ENCODE data around the gene TMCC3.
"Not testable (repeated sequence)": the region's sequence is repeated elsewhere in the genome, so short reads cannot be mapped to it uniquely, and the experiment has no call there.

TMCC3 gene

DNA sequence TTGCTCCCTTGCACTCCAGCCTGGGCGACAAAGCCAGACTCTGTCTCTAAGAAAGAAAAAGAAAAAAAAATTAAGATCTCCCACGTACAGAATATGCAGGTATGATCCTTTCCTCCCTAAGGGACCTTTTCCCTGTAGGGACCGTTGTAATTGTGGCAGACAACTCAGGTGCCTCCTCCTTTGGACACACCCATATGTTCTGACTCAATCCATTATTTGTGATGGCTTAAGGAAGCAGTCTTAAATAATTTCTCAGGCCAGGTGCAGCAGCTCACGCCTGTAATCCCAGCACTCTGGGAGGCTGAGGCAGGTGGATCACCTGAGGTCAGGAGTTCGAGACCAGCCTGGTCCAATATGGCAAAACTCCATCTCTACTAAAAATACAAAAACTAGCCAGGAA, 53.1 kb downstream of the TMCC3 start:
- no peak for FAIRE-seq

DNA sequence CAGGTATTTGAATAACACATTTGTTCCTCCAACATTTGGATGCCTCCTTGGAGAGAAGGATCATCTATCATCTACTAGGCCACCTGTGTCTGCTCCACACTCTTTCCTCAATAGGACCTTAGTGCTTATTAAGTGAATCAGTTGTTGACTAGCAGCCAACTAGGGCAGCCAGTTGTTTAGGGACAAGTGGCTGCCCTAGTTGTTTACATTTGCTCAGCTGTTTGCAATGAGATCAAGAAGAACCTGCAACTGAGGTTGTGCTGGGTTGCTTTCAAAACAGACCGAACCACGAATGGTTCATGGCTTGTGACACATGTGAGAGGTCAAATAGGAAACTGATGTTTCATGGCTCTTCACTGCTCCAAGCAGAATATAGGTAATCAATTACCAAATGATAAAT, 53.8 kb downstream of the TMCC3 start:
- no peak for FAIRE-seq

DNA sequence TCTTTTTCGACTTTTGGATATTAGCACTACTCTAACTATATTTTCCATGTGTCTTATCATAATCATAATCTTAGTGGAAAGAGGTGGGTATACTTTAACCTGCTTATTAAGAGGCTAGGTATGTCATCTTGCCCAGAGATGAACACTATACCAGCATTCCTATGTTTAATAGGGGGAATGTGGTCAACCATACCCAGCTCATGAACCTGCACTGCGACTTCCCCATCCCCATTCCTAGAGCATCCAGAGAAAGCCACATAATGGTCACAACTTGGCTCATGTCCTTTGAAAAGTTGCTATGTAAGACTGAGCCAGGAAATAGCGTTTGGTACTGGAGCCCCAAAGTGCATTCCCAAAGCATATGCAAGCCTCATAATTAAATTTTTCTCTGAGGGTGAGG, 55.2 kb downstream of the TMCC3 start:
- no peak for FAIRE-seq

DNA sequence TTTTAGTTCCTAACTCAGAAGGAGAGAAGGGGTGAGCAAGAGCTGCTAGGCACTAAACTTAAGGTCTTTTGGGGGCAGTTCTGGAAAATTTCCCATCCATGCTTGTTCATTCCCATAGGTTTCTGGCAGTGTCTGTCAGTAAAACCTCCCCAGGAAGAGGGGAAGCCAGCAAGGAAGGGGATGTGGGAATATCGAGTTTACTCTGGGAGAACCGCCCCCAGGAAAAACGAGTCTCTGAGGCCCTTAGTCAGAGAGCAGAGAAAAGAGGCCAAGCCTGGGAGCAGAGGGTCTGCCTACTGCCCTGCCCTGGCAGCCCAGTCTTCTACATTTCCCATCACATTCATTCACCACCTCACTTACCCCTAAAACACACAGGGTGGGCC, 55.9 kb downstream of the TMCC3 start:
- no peak for FAIRE-seq

DNA sequence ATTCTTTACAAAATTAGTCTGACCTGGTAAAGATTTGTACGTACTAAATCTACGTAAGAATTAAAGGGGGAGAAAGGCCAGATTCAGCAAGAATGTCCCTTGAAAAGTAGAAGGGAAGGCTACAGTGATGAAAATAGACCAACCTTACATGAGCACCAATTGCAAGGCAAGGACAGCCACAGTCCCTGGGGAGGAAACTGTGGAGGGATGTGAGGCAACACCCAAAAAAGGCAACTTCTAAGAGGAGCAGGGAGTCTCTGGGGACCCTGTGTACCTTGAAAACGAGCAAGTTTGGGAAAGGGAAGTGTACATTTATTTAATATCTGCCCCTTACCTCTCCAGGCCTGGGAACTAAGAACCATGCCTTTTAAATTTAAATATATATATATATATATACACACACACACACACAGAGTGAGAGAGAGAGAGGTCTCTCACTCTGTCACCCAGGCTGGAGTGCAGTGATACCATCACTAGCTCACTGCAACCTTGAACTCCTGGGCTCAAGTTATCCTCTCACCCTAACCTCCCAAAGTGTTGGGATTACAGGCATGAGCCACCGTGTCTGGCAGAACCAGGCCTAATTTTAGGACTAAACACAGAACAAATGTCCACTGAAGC, 56.4 kb downstream of the TMCC3 start:
- FAIRE-seq, result no peak

DNA sequence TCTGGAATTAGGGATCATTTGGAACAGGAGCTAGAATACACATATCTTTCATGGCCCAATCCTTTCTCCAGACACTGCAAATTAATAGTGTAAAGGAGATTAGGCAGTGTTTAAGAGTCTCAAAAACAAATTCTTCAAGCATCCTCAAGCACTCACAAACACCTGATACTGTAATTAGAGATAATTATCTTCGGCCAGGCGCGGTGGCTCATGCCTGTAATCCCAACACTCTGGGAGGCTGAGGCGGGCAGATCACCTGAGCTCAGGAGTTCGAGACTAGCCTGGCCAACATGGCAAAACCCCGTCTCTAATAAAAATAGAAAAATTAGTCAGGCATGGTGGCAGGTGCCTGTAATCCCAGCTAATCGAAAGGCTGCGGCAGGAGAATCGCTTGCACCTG, 57.6 kb downstream of the TMCC3 start:
- FAIRE-seq, result not testable (repeated sequence)

DNA sequence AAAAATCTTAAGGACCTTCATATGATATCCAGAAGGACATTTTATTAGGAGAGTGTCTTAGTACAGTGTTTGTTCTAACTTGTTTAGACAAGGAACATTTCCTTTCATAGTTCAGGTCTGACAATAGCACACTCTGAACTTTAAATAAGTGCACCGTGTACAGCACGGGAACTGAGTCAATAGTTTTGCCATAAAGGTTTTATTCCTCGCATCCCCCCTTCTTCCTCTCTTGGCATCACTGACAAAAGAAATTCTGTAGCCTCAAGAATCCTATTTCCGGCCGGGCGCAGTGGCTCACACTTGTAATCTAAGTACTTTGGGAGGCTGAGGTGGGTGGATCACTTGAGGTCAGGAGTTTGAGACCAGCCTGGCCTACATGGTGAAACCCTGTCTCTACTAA, 58.3 kb downstream of the TMCC3 start:
- FAIRE-seq, result no peak

DNA sequence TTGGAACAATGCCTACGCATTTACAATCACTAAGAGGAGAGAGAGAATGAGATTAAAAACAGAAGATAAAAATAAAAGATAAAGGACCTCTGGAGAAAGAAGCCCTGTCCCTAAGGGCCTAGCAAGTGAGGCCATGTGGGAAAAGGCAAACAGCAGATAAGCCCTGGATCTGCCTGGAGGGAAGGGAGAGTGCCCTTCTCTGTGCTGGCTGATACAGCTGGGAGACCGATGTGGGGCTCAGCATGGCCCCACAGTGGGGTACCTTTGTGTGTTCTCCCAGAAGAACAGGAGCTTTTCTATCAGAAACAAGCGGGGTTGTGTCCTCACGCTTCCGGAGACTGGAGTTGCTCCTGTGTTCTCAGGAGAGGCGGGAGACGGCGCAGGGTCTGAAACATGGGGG, 59.9 kb downstream of the TMCC3 start:
- no peak for FAIRE-seq

DNA sequence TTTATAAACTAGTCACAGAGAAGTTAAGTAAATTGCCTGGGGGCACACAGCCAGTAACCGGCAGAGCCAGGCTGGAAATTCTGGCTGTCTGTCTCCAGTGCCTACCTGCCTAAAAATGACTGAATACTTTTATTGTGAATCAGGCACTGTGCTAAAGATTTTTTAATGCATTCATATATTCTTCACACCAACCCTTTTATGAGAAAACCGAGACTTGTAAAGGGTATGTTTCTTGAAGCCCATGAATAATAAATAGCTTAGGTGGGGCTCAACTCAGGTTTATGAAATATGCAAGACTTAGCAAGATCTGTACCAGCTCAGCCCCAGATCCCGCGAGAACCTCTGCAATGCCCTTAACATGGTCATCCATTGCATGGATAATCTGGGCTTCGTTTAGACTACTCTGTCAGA, 60.8 kb downstream of the TMCC3 start:
- no peak for FAIRE-seq

DNA sequence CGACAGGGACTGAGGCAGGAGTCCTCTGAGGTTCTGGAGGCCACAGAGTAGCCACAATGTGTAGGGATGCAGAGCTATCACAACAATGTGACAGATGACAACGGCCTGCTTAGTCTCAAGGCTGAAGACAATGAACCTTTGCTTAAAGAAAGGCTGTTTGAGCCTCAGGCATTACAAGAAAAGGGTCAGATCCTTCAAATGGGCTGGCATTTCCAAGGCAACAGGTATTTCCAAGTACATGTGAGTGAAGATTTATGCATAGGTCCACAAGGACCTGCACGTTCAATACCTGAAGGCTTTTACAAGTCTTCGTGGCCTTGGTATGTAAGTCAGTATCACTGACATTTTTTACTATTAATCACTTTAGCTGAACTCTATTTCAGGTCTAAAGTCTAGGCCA, 62.0 kb downstream of the TMCC3 start:
- no peak for FAIRE-seq

DNA sequence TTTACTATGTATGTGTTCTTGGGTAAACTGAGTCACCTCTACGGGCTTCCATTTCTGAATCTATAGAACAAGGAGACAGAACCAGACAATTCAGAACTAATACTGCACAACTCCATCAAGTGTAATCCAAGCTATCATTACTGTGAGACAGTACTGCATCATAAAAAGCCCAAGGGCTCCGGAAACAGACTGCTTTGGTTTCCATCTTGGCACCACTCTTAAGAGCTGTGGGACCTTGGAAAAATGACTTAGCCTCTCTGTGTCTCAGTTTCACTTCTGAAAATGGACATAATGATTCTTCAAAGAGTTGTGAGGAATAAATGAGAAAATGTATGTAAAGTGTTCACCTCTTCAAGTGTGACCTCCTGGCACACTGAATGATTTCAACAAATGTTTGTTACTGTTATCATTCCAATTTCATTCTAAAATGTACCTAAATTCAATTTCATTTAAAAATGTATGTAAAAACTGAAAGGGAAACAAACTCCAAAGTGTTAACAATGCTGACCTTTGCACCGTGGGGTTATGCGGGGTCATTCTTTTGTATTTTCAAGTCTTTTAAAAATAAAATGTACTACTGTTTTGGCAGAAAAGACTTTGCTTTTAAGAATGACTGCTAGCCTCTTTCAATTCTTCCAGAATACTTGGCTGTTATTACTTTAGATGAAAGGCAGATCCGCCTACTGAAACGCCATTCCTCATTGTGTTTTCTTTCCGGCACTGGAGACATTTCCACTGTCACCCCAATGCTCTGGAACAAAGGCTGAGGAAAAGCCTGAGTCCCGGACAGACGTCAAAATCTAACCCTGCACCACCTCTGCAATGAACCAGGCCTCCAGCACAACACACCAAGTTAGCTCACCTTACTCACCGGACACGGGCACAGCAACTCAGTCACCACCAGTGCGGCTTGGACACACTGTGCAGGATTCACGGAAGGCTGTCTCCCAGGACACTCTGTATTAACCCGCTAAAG, 62.8 kb downstream of the TMCC3 start:
- FAIRE-seq, result no peak

DNA sequence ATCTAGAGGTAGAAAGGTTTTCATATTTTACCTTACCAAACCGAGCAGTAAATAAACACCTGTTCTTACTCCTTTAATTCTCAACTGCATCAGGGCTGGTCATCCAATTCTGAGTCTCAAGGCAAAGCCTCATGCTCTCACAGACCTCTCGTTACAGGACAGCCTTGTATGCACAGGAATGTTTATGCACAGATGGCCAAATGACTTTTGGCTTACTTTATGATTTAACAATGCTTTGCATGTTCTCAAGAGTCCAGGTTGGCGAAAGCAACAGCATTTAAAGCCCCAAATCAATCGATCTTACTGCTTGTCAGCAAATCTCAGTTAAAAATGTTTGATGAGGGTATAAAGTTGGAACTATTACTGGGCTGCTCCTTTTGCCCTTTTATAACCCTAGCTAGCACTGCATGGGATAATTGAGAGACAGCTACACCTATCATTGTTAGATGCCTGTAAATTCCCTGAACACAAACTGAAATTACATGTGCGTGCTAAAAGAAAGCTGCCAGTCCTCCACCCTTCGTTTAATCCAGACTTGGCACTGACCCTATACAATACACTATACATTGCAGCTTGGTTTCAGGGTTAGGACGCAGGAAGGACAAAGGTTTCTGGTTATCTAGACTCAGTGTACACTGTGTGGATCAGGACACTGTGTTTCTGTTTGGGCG, 63.6 kb downstream of the TMCC3 start:
- FAIRE-seq, result peak; percentile 62

DNA sequence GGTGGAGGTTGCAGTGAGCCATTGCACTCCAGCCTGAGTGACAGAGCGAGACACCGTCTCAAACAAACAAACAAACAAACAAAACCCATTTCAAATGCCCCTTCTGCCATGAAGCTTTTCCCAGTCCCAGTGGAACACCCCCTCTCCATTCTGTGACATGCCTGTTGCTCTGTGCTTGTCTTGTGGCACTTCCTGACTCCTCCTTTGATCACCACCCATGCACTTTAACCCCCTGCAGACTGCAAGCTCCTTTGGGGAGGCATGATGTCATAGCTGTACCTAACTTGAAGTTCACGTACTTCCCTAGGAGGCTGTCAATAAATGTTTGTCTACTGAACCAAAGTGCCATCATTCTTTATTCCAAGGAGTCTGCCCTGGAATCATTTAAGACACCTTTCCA, 64.7 kb downstream of the TMCC3 start:
- FAIRE-seq, result no peak

DNA sequence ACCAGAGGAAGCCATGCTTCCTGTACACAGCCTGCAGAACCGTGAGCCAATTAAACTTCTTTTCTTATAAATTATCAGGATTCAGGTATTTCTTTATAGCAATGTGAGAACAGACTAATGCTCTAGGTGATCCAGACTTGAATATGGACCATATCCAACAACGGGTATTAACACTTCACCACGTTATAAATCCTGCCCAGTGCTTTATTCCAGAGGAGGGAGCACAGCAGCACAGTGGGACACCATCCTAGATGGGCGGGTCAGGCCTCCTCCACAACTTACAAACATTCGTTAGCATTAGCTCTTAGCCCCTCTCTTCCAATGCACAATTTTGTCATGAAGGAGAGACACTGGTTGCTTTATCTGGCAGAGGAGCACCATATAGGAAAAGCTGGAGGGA, 66.0 kb downstream of the TMCC3 start:
- no peak for FAIRE-seq

DNA sequence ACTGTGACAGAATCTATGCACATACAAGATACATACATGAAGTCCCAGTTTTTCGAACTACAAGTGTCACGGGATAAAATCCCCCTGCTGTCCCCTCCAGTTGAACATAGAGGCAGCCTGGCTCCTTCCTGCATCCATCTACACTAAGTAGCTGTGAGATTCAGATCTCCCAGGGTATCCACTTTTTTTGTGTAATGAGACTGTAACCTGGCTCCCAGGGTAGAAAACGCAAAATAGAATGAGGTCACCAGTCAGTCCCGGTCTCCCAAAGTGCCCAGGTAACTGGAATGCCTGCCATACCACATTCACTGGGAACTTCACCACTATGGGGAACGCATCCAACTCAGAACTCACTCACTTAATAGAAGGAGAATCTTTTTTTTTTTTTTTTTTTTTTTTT, 67.8 kb downstream of the TMCC3 start:
- FAIRE-seq, result no peak

DNA sequence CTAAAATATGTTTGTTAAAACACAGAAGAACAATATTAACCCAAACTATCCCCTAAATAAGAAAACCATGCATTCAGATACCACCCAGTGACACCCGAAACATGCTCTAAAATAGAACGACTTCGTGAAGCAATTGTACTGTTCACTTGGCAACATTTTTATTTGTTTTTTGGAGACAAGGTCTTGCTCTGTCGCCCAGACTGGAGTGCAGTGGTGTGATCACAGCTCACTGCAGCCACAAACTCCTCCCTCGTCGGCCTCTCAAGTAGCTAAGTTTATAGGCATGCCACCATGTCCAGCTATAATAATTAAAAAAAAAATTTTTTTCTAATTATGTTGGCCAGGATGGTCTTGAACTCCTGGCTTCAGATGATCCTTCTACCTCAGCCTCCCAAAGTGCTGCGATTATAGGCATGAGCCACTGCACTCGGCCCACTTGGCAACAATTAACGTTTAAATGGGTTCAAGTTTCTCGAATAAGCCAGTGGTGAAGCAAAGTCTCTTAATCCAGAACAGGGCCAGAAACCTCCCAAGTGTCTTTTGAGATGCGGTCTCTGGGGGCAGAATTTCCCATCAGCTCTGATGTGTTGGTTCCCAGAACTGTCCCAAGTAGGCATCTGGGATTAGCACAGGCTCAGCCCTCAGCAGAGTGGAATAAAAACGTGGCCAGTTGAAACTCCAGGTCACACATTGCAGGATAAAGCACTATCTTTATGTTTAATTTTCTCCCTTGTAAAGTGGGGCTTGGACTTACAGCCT, 74.5 kb downstream of the TMCC3 start:
- no peak for FAIRE-seq

DNA sequence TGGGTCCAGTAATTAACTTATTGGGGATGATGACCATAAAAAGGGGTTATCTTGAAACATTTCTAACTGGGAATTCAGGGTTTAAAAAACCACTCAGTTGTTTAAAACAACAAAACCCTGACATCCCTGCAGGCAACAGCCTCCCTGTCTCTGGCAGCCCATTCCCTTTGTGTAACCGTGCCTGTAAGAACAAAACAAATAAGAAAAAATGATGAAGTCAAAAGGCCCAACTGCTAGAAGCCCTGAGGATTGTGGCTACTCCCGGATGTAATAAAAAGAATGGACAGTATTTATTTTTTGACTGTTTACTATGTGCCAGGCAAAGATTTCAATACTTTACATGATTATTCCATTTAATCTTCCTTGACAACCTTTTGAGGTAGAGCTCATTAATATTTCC, 75.3 kb downstream of the TMCC3 start:
- FAIRE-seq, result no peak

DNA sequence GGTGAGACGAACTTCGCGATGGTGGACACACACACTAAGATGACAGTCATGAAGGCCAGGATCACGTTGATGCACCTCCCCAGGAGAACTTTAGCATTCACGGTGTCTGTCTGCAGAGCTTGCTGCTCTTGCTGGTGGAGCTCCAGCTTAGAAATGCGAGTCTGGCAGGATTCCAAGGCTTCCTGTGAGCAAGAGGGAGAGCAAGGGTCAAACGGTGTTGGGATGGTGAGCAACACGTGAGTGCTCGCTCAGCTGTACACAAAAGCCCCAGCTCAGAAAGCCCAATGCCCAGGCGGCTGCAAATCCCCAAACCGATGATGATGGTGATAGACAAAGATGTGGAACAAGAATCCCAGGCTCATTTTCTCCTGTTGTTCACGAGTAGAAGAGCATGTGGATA, 78.8 kb downstream of the TMCC3 start:
- no peak for FAIRE-seq

DNA sequence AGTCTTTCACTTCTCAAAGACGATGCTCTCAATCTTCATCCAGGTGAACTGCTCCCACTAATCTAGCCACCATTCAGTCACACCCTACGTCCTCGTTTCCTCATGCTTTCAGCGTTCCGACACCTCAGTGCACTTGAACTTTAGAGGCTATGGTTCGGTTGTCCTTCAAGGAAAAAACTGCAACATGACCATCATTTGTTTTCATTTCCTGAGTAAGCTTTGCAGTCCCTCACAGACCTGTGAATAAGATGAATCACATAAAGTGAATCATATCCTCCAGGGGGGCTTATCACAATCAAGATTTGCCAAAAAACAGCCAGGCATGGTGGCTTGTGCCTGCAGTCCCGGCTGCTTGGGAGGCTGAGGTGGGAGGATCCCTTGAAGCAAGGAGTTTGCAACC, 80.2 kb downstream of the TMCC3 start:
- no peak for FAIRE-seq

DNA sequence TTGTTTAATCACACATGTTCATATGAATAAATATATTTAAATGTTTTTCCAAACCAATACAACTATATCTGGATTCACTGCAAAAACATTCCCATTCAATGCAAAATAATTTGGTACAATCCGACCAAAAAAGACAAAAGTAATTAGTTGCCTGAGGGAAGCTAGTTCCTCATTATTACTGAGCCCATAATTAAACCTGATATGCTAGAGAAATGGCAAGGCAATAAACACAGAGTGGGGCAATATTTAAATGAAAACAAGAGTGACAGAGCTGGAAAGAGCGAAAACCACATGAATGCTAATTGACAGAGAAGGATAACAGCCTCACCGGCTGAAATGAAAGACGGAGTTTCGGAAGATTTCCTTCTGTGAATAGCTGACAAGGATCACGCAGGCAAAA, 82.6 kb downstream of the TMCC3 start:
- no peak for FAIRE-seq

DNA sequence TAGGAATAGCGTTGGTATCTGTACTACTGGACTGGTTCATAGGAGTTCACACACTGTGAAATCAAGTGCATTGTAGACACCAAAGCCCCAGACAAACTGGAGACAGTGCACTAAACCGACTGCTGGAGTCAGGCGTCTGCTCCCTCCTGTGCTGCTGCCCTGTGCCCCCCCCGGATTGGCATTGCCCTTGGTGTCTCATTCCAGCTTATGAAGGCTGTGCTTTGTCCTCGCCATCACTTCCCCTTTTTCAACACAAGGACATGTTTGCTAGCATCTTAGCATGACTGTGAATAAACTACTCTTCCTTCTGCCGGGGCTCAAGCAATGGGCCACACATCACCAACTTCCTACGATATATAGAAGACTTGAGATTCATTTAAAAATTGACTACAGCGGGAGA, 84.0 kb downstream of the TMCC3 start:
- FAIRE-seq, result no peak

DNA sequence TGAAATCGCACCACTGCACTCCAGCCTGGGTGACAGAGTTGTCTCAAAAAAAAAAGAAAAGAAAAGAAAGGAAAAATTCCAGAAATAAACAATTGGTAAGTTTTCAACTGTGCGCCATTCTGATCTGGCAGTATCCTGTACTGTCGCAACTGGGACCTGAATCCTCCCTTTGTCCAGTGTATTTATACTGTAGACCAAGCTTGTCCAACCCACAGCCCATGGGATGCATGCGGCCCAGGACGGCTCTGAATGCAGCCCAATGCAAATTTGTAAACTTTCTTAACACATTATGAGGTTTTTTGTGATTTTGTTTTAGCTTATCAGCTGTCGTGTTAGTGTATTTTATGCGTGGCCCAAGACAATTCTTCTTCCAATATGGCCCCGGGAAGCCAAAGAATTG, 84.7 kb downstream of the TMCC3 start:
- no peak for FAIRE-seq

DNA sequence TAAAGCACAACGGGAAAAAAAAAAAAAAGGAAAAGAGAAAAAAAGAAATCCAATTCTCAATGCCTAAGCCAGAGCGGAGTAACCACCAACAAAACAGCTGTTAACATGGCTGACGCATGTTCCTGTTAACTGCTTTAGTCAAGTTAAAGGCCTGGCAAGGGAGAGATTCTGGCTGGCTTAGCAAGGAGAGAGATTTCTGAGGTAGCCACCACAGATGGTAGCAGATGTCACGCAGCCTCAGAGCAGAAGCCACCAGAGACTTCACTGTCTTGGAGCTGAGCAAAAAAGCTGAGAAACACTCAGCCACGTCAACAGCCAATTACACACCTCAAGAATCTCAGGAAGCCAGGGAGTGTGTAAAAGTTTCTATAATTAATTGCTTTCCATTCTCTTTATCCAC, 87.1 kb downstream of the TMCC3 start:
- no peak for FAIRE-seq
